Bronchial epithelial cell (primary cell): ENCODE measurements around the gene STING1. TPM values are rescaled to one million over a fixed set of nuclear protein-coding genes. Genes with fewer than 3 reads are reported as not detected.

Experiments
- DNase-seq: peaks from one replicate; pipeline ENCODE4 v3.0.0-alpha.2; 2010; ENCODE audit warnings: low read depth
- FAIRE-seq: peaks from 2 replicates; lab custom pipeline; 2011; peaks lifted over from hg19 to GRCh38; lab: Jason Lieb, UNC
- H3K27me3 ChIP-seq: 2 replicates; pipeline ENCODE4 v1.5.1; 2011; ENCODE audit warnings: low read length; ENCODE audit not compliant: control insufficient read depth, insufficient read depth
- H3K36me3 ChIP-seq: 2 replicates; pipeline ENCODE4 v1.5.1; 2011; ENCODE audit warnings: low read length; ENCODE audit not compliant: control insufficient read depth, insufficient read depth
- H3K4me3 ChIP-seq: 2 replicates; pipeline ENCODE4 v1.5.1; 2011; ENCODE audit warnings: mild to moderate bottlenecking, low read depth, low read length, control low read depth
- CTCF ChIP-seq: IDR thresholded peaks from 2 replicates; pipeline ENCODE4 v1.5.1; 2011; ENCODE audit warnings: mild to moderate bottlenecking, moderate library complexity, low read length, control low read depth, inconsistent platforms; ENCODE audit not compliant: insufficient read depth, severe bottlenecking
- total RNA-seq: library from RNA; depleted of rRNA; stranded (reverse); fragments of >200 nt; gene quantifications from 2 replicates; pipeline ENCODE4 v1.2.1, GENCODE V29; 2014

Gene STING1
- total RNA-seq, 1 donor from 2014 or later, result 2.9 TPM

GRCh38 chr5:139495638-139496435 lies 13.3 kb upstream of the STING1 start:
- no peak overlapping the region for H3K4me3 ChIP-seq
- H3K27me3 ChIP-seq, result no peaks in the 10 kb centered on the region
- no peaks in the 10 kb centered on the region for H3K36me3 ChIP-seq
- no peak for FAIRE-seq
- DNase-seq, result peak; percentile 88
- TF ChIP-seq CTCF, result no peak

- H3K27me3 ChIP-seq, result no peaks in the 10 kb centered on the region
- no peak overlapping the region for H3K4me3 ChIP-seq
- no peak for TF ChIP-seq CTCF
- DNase-seq, result peak; percentile 68
- no peak for FAIRE-seq
- H3K36me3 ChIP-seq, result no peaks in the 10 kb centered on the region
These were observed 12.3 kb upstream of the STING1 start for GRCh38 chr5:139494832-139495231.

- Histone ChIP-seq H3K36me3 (no peaks in the 10 kb centered on the region), H3K27me3 (no peaks in the 10 kb centered on the region), H3K4me3 (no peak overlapping the region)
- TF ChIP-seq CTCF, result no peak
- FAIRE-seq (no peak), DNase-seq (no peak)
These were observed 11.7 kb upstream of the STING1 start for GRCh38 chr5:139494256-139494655.

GRCh38 chr5:139492700-139493192 lies 10.2 kb upstream of the STING1 start:
- FAIRE-seq, result no peak
- TF ChIP-seq CTCF, result no peak

GRCh38 chr5:139488260-139488659 lies 5.7 kb upstream of the STING1 start:
- Histone ChIP-seq H3K4me3 (no peak overlapping the region), H3K27me3 (no peaks in the 10 kb centered on the region), H3K36me3 (no peaks in the 10 kb centered on the region)
- no peak for TF ChIP-seq CTCF
- FAIRE-seq (no peak), DNase-seq (no peak)

More at GRCh38 chr5:139492700-139493192, 10.2 kb upstream of the STING1 start:
- no peaks in the 10 kb centered on the region for H3K36me3 ChIP-seq
- no peak for DNase-seq
- H3K27me3 ChIP-seq, result no peaks in the 10 kb centered on the region
- H3K4me3 ChIP-seq, result no peak overlapping the region
